HL-60 (cell line): ENCODE data around the gene NUBP2.

Experiments used
- DNase-seq, 2 experiments: peaks; one replicate each; pipeline ENCODE4 v3.0.0-alpha.2; 2010 to 2020; ENCODE audit warnings: low read depth in 1 of 2, low spot score in 1 of 2
- H3K27ac ChIP-seq: fragments of 250-450 bp; sonication (Bioruptor Pico); replicated peaks from 2 replicates; pipeline ENCODE4 v1.5.1; 2020; ENCODE audit warnings: mild to moderate bottlenecking, moderate library complexity
- H3K27me3 ChIP-seq: fragments of 250-450 bp; sonication (Bioruptor Pico); 2 replicates; pipeline ENCODE4 v1.5.1; 2021; ENCODE audit warnings: mild to moderate bottlenecking, moderate library complexity; ENCODE audit not compliant: insufficient read depth, poor library complexity, severe bottlenecking
- H3K4me3 ChIP-seq: replicated peaks from 2 replicates; pipeline ENCODE4 v1.5.1; 2011; ENCODE audit warnings: mild to moderate bottlenecking, control low read depth, low read length; ENCODE audit not compliant: insufficient read depth
- CTCF ChIP-seq: IDR thresholded peaks from one replicate; pipeline ENCODE4 v1.5.1; 2011; ENCODE audit warnings: low read length, control low read depth, inconsistent platforms; ENCODE audit not compliant: insufficient read depth
- GABPA ChIP-seq: IDR thresholded peaks from 2 replicates; pipeline ENCODE4 v1.6.1; 2012; ENCODE audit warnings: low read depth
- POLR2AphosphoS5 ChIP-seq: IDR thresholded peaks from 2 replicates; pipeline ENCODE4 v1.6.1; 2012; ENCODE audit warnings: low read depth
- REST ChIP-seq: IDR thresholded peaks from 2 replicates; pipeline ENCODE4 v1.6.1; 2012; ENCODE audit warnings: low read depth; ENCODE audit not compliant: insufficient replicate concordance
- SPI1 ChIP-seq: IDR thresholded peaks from 2 replicates; pipeline ENCODE4 v1.6.1; 2012; ENCODE audit warnings: low read depth, mild to moderate bottlenecking, borderline replicate concordance

Gene NUBP2

GRCh38 chr16:1789643-1790045, 6.9 kb downstream of the NUBP2 start:
- DNase-seq, result no peak
- H3K27ac ChIP-seq, result no peak overlapping the region

GRCh38 chr16:1790261-1790610, 7.5 kb downstream of the NUBP2 start:
- no peak for DNase-seq
- H3K27ac ChIP-seq, result no peak overlapping the region
- no peak overlapping the region for H3K4me3 ChIP-seq
- TF ChIP-seq CTCF (no peak), POLR2AphosphoS5 (no peak), SPI1 (no peak), REST (no peak), GABPA (no peak)
- H3K27me3 ChIP-seq, result no peaks in the 10 kb centered on the region

More at GRCh38 chr16:1789643-1790045, 6.9 kb downstream of the NUBP2 start:
- TF ChIP-seq REST (no peak), SPI1 (no peak), POLR2AphosphoS5 (no peak), GABPA (no peak), CTCF (no peak)
- Histone ChIP-seq H3K4me3 (no peak overlapping the region), H3K27me3 (no peaks in the 10 kb centered on the region)

- DNase-seq, result no peak
- TF ChIP-seq GABPA (no peak), SPI1 (no peak), REST (no peak), CTCF (no peak), POLR2AphosphoS5 (no peak)
- Histone ChIP-seq H3K4me3 (no peak overlapping the region), H3K27ac (no peak overlapping the region), H3K27me3 (no peaks in the 10 kb centered on the region)
These were observed 8.0 kb downstream of the NUBP2 start for GRCh38 chr16:1790611-1791255.
